ENCODE data around the gene FMO5. TPM values are rescaled to one million over a fixed set of nuclear protein-coding genes. Genes with fewer than 3 reads are reported as not detected.
A peak's percentile ranks its signal among the peaks of the same experiment; 100 is the strongest.

The FMO5 gene
- total and polyA plus RNA-seq, 2 of the 13 experiments (the other 11 are each of a cell fraction or from before 2014, with no cell fraction given) = 48.2 to 149 TPM

DNA sequence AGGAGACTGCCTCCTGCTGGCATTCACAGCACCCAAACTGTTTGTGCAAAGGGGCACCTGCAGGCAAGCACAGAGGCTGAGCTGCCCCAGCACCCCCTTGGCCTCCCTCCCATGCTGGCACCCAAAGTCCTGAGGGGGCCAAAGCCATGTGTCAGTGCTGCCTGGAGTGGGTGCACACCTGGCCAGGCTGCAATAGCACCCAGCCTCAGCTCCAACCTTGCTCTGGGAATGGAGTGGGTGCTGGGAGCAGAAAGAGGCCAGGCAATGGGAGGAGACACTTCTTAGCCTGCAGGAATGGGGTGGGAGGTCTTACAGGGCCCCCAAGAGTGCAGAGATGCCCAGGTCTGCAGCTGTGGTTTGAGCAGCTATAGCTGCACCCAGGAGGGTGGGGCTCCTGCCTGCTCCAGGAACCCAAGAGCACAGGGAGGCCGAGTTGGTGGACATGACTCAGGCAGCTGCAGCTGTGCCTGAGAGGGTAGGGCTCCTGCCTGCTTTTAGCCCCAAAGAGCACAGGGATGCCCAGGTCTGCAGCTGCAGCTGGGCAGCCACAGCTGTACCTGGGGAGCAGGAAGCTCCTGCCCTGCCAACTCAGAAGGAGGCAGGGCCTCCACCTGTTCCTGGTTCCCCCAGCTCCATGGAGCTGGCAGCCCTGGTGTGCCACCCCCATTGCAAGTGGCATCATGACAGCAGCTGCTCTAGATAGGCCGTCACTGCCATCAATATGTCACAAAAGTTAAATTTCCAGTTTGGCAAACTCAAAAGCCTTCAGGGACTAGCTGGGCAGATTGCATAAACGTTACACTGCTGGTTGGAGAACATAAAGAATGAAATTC lies 12.0 kb upstream of the FMO5 start (continued):
- TF ChIP-seq, protein P1, sequence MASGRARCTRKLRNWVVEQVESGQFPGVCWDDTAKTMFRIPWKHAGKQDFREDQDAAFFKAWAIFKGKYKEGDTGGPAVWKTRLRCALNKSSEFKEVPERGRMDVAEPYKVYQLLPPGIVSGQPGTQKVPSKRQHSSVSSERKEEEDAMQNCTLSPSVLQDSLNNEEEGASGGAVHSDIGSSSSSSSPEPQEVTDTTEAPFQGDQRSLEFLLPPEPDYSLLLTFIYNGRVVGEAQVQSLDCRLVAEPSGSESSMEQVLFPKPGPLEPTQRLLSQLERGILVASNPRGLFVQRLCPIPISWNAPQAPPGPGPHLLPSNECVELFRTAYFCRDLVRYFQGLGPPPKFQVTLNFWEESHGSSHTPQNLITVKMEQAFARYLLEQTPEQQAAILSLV (CRISPR knock-in tag; IDR thresholded peaks at IDR 0.05; ENCODE audit: borderline replicate concordance) = 0 out of 2 replicates have a peak, but pooled peaks have one; percentile 23
- TF ChIP-seq, protein P2, sequence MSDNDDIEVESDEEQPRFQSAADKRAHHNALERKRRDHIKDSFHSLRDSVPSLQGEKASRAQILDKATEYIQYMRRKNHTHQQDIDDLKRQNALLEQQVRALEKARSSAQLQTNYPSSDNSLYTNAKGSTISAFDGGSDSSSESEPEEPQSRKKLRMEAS (IDR thresholded peaks at IDR 0.05) = peak; percentile 10; the same call in 1 of the 2 replicates
- TF ChIP-seq, protein P3, sequence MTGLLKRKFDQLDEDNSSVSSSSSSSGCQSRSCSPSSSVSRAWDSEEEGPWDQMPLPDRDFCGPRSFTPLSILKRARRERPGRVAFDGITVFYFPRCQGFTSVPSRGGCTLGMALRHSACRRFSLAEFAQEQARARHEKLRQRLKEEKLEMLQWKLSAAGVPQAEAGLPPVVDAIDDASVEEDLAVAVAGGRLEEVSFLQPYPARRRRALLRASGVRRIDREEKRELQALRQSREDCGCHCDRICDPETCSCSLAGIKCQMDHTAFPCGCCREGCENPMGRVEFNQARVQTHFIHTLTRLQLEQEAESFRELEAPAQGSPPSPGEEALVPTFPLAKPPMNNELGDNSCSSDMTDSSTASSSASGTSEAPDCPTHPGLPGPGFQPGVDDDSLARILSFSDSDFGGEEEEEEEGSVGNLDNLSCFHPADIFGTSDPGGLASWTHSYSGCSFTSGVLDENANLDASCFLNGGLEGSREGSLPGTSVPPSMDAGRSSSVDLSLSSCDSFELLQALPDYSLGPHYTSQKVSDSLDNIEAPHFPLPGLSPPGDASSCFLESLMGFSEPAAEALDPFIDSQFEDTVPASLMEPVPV (CRISPR knock-in tag; IDR thresholded peaks at IDR 0.05) = peak; percentile 61; the same call in 1 of the 2 replicates

GRCh38 chr1:147236448-147236847 lies 11.3 kb upstream of the FMO5 start:
- no peak for ATAC-seq
- intact Hi-C loops (cut with micrococcal nuclease; ENCODE audit: unreplicated experiment) = loop anchor here (5.0 kb wide), 1 partner anchor 34 kb away; no protein-coding TSS in a partner anchor
- Histone ChIP-seq H3K4me2 (ENCODE audit: low read depth, low read length) (no peak overlapping the region; the same call in 1 of the 2 replicates), H2AFZ (ENCODE audit: low read length) (no peak overlapping the region), H3K79me2 (ENCODE audit: insufficient read depth, low read length) (no peaks in the 10 kb centered on the region), H3K4me3 (replicated peaks in 1 of 3; ENCODE audit: insufficient read depth in 1 of 3, low read depth in 2 of 3, low read length in 3 of 3) (no peak overlapping the region), H4K20me1 (ENCODE audit: insufficient read depth, low read length) (no peaks in the 10 kb centered on the region), H3K9ac (ENCODE audit: insufficient read depth, low read depth, low read length) (peak overlapping the region; percentile 53; the same call in 1 of the 2 replicates), H3K9me3 (ENCODE audit: low read length) (no peaks in the 10 kb centered on the region), H3K27ac (ENCODE audit: extremely low read length, insufficient read depth, low read length) (peak overlapping the region; percentile 93), H3K36me3 (replicated peaks in 1 of 2; ENCODE audit: control insufficient read depth in 1 of 2, insufficient read depth in 2 of 2, low read length in 2 of 2) (no peaks in the 10 kb centered on the region; a peak in 1 of 5 replicates), H3K4me1 (ENCODE audit: insufficient read depth, low read length) (peaks cover 87% of the 10 kb centered on the region), H3K27me3 (ENCODE audit: control insufficient read depth in 1 of 2, insufficient read depth in 2 of 2, low read length in 2 of 2) (no peaks in the 10 kb centered on the region)
- in situ Hi-C loops (cut with HindIII; ENCODE audit: extremely low pct_ligation_motif_present, low pct_unique_long_range_greater_than_20kb) = no loop called here
- no peak for DNase-seq (ENCODE audit: low spot score)
- no peak for FAIRE-seq
- no TSS peak for BruUV-seq (replicated peaks)
- TF ChIP-seq KAT8 (CRISPR knock-in tag; IDR thresholded peaks at IDR 0.05) = no peak
- no peak for TF ChIP-seq ZNF558 (CRISPR knock-in tag; IDR thresholded peaks at IDR 0.05; ENCODE audit: borderline replicate concordance)
- TF ChIP-seq ZNF260 (CRISPR knock-in tag; IDR thresholded peaks at IDR 0.05; ENCODE audit: borderline replicate concordance, low read depth) = no peak
- no peak for TF ChIP-seq ARHGAP35 (CRISPR knock-in tag; IDR thresholded peaks at IDR 0.05; ENCODE audit: borderline replicate concordance)
- TF ChIP-seq, protein P4, sequence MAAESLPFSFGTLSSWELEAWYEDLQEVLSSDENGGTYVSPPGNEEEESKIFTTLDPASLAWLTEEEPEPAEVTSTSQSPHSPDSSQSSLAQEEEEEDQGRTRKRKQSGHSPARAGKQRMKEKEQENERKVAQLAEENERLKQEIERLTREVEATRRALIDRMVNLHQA (CRISPR knock-in tag; IDR thresholded peaks at IDR 0.05) = no peak
- no peak for TF ChIP-seq RCOR2 (CRISPR knock-in tag; IDR thresholded peaks at IDR 0.05)
- TF ChIP-seq ZIK1 (CRISPR knock-in tag; IDR thresholded peaks at IDR 0.05; ENCODE audit: borderline replicate concordance, low read depth) = no peak
- no peak for TF ChIP-seq RBAK (CRISPR knock-in tag; IDR thresholded peaks at IDR 0.05)
- ChIA-PET POLR2A (interaction anchor here (0.9 to 5.3 kb wide), 4 partner anchors 12 to 66 kb away, joined by 3 to 101 read pairs (median 91); partner anchors contain the start of genes FMO5 and PRKAB2), CTCF (ENCODE audit: low intra/inter-chr PET ratio, low total read pairs) (no interaction called here)
- no CpG with 5 or more reads among the region's 2 CpGs for WGBS (ENCODE audit: low lambda C conversion rate)

Measured in HepG2 (cell line).